Measurements from ENCODE around the gene MBOAT7. TPM values are rescaled to one million over a fixed set of nuclear protein-coding genes. Genes with fewer than 3 reads are reported as not detected.
"Not testable (repeated sequence)": the region's sequence is repeated elsewhere in the genome, so short reads cannot be mapped to it uniquely, and the experiment has no call there.

MBOAT7 gene
- polyA plus RNA-seq, 3 donors = 74.1 to 97.8 (median 84.2) TPM

GRCh38 chr19:54193011-54193410 is 3.6 kb upstream of the MBOAT7 start:
- DNase-seq = no peak

GRCh38 chr19:54191811-54192453 is 2.6 kb upstream of the MBOAT7 start:
- DNase-seq = no peak

- DNase-seq = peak; percentile 90
These were observed 1.8 kb upstream of the MBOAT7 start, which contains the start of gene TSEN34 for GRCh38 chr19:54191011-54191810. TSEN34 (plus strand) TSS chr19:54191308; CDS start chr19:54191365, 57 bp downstream.

DNA sequence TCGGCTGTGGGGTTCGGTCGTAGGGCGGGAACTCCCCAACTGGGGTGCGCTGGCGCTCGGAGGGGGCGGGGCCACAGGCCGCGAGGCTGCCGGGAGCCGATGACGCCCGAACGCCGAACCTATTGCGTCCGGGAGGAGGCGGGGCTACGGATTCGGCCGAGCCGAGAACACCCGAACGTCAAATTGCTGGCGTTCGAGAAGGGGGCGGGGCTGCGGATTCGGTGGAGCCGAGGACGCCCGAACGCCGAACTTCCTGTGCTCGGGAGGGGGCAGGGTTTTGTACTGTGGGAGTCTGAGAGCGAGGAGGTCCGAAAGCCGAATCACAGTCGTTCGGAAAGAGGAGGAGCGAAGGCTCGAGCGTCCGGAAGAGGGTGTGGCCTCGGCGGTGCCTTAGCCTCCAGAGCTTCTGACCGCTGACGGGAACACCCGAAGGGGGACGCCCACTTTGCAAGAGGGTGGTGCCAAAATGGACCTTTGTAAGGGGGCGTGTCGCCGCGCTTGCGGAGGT is 1.2 kb upstream of the MBOAT7 start:
- peak; percentile 99 for DNase-seq

DNA sequence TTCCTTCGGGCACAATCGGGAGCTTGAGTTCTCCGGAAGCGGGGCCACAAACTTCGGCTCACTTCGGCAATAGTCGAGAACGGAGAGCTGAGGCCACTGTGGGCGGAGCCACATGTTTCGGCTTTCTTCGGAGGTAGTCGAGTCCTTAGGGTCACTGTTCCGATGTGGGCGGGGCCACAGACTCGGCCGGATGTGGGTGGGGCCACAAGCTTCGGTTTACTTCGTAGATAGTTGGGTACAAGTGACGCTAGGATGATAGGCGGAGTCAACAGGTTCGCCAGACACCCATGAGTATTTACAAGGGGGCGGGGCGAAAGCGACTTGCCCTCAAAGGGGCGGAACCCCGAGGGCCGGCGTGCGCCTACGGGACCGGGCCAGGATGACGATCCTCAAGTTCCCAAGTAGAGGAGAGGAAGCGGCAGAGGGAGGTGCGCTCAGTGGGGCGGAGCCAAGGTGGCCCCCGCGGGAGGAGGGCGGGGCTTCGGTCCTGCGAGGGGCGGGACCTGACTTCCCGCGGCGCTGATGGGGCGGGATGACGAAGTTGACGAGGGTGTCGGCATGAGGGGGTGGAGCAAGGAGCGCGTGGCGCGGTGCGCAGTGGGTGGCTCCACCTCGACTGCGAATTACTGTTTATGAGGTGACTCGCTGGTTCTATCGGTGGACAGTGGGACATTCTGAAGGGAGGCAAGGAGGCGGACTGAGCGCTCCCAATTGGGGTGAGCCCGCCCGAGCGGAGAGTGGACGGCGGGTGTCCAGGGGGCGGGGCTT is 539 bp upstream of the MBOAT7 start:
- peak; percentile 100 for DNase-seq

DNA sequence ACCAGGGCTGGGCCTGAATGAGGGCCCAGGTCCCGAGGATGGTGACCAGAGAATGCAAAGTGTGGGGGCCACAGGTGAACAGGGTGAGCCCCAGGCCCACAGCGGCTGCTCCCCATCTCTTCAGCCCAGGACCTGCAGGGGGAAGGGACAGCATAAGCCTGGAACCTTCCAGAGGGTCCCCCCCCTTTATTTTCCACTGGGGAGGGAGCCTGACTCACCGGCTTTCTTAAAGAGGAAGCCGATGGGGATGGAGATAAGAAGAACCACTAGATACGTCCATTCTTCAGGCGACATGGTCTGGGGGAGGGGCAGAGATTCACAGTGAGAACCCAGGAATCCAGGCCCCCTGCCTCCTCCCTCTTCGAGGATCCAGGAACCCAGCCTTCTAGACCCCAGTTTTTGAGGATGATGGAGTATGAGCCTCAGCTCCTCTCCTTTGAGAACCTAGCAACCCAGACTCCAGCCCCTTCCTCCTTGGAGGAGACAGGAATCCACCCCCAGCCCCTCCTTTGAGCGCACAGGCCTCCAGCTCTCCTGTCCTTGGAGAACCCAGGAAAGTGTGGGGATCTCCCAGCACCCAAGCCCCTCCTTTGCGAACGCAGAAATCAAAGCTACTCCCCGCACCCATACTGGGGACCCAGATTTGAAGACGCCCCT is 1.0 kb downstream of the MBOAT7 start:
- DNase-seq = no peak

- DNase-seq = no peak
These were observed 2.4 kb downstream of the MBOAT7 start for GRCh38 chr19:54186934-54187381.

- no peak for DNase-seq
These were observed 3.0 kb downstream of the MBOAT7 start for GRCh38 chr19:54186351-54186750.

DNA sequence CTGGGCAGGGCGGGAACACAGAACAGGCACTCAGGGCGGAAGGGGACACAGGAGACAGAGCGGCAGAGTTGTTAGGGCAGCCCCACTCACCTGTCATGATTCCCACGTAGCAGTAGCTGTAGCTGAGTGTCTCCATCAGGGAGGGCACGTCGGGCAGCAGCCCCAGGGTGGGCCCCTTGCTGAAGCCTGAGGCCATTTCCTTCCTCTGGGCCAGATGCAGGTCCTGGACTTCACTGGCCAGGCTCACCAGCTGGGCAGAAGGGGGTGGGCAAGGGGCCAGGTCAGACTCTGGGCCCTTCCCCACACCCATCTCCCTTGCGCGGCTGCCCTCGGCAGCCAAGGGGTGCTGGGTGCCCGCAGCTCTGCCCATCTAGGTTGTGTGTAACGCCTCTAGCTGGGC is 5.9 kb downstream of the MBOAT7 start:
- DNase-seq = no peak

GRCh38 chr19:54181894-54182293 is 7.5 kb downstream of the MBOAT7 start:
- DNase-seq = not testable (repeated sequence)

GRCh38 chr19:54180691-54181091 is 8.7 kb downstream of the MBOAT7 start:
- DNase-seq = no peak

- DNase-seq = peak; percentile 89
These were observed 9.4 kb downstream of the MBOAT7 start for GRCh38 chr19:54179921-54180461.

DNA sequence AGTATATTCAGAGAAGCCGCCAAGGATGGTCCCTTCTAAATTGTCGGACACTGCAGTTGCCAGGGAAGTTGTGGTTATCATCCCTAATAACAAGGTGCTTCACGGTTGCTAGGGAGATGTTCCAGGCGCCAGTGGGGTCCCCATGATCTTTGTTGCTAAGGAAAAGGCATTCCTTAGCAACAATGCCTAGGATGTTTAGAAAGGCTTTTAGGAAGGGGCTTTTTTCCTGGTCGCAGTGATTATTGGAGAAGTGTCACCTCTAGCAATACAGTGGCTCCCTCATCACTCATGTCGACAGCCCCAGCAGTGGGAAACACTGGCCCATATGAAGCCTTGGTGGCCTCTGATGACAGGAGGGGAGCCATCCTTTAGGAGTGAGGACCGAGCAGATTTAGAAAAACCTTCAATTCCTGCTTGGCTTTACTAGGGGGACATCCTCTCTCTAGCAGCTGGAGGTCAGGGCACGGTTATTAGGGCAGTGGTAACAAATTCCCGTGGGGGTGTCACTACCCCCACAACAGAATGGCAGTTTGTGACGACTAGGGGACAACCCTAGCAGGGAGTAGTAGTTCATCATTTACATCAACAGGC is 10.0 kb downstream of the MBOAT7 start:
- no peak for DNase-seq

- no peak for DNase-seq
These were observed 10.7 kb downstream of the MBOAT7 start for GRCh38 chr19:54178581-54179261.

GRCh38 chr19:54173951-54174834 is 15.2 kb downstream of the MBOAT7 start:
- no peak for DNase-seq

GRCh38 chr19:54173359-54173699 is 16.1 kb downstream of the MBOAT7 start:
- no peak for DNase-seq

GRCh38 chr19:54172471-54173358 is 16.7 kb downstream of the MBOAT7 start, which contains the start of gene TMC4:
TMC4 (minus strand) TSS chr19:54173160; CDS start chr19:54173117, 43 bp downstream.
- DNase-seq = peak; percentile 19
